HG02943 (cell line): ENCODE data around the gene STRIP1.

Source experiments
- ATAC-seq: cut with Tn5 transposase; IDR thresholded peaks from one replicate; pipeline ENCODE4 v1.9.1; 2021; ENCODE audit warnings: mild to moderate bottlenecking, low read depth, moderate library complexity; ENCODE audit not compliant: unreplicated experiment

Gene STRIP1

GRCh38 chr1:110088739-110089316 lies 54.4 kb downstream of the STRIP1 start:
- no peak for ATAC-seq

GRCh38 chr1:110089561-110090275 lies 55.3 kb downstream of the STRIP1 start:
- no peak for ATAC-seq

GRCh38 chr1:110091381-110091780 lies 57.0 kb downstream of the STRIP1 start:
- ATAC-seq = no peak

- no peak for ATAC-seq
These were observed 57.4 kb downstream of the STRIP1 start for GRCh38 chr1:110091791-110092190.

- no peak for ATAC-seq
These were observed 58.6 kb downstream of the STRIP1 start for GRCh38 chr1:110092991-110093390.

GRCh38 chr1:110094931-110095654 lies 60.7 kb downstream of the STRIP1 start:
- ATAC-seq = no peak

- no peak for ATAC-seq
These were observed 63.2 kb downstream of the STRIP1 start for GRCh38 chr1:110097507-110098221.

GRCh38 chr1:110098222-110099026 lies 64.0 kb downstream of the STRIP1 start:
- no peak for ATAC-seq

GRCh38 chr1:110100335-110100734 lies 65.9 kb downstream of the STRIP1 start:
- no peak for ATAC-seq

- ATAC-seq = no peak
These were observed 67.7 kb downstream of the STRIP1 start for GRCh38 chr1:110102081-110102480.
